ENCODE measurements around the gene SSBP4.

SSBP4 gene

GRCh38 chr19:18431351-18432197 lies 12.4 kb downstream of the SSBP4 start:
- TF ChIP-seq, protein P1, sequence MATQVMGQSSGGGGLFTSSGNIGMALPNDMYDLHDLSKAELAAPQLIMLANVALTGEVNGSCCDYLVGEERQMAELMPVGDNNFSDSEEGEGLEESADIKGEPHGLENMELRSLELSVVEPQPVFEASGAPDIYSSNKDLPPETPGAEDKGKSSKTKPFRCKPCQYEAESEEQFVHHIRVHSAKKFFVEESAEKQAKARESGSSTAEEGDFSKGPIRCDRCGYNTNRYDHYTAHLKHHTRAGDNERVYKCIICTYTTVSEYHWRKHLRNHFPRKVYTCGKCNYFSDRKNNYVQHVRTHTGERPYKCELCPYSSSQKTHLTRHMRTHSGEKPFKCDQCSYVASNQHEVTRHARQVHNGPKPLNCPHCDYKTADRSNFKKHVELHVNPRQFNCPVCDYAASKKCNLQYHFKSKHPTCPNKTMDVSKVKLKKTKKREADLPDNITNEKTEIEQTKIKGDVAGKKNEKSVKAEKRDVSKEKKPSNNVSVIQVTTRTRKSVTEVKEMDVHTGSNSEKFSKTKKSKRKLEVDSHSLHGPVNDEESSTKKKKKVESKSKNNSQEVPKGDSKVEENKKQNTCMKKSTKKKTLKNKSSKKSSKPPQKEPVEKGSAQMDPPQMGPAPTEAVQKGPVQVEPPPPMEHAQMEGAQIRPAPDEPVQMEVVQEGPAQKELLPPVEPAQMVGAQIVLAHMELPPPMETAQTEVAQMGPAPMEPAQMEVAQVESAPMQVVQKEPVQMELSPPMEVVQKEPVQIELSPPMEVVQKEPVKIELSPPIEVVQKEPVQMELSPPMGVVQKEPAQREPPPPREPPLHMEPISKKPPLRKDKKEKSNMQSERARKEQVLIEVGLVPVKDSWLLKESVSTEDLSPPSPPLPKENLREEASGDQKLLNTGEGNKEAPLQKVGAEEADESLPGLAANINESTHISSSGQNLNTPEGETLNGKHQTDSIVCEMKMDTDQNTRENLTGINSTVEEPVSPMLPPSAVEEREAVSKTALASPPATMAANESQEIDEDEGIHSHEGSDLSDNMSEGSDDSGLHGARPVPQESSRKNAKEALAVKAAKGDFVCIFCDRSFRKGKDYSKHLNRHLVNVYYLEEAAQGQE (IDR thresholded peaks at IDR 0.05; ENCODE audit: insufficient read depth in 1 of 2, low read depth in 2 of 2, low read length in 2 of 2): no peak
- TF ChIP-seq FOXP2 (optimal IDR thresholded peaks at IDR 0.05; ENCODE audit: borderline replicate concordance, extremely low read depth, extremely low read length, insufficient read depth): no peak
- no peak for TF ChIP-seq TAF1 (IDR thresholded peaks at IDR 0.05; ENCODE audit: borderline replicate concordance, insufficient read depth, low read length)
- TF ChIP-seq POLR2AphosphoS5 (IDR thresholded peaks at IDR 0.05; ENCODE audit: low read depth, low read length): no peak

GRCh38 chr19:18432275-18433014 lies 13.2 kb downstream of the SSBP4 start:
- no peak for TF ChIP-seq TAF1 (IDR thresholded peaks at IDR 0.05; ENCODE audit: borderline replicate concordance, insufficient read depth, low read length)

- TF ChIP-seq POLR2AphosphoS5 (IDR thresholded peaks at IDR 0.05; ENCODE audit: low read depth, low read length) (peak; percentile 31; the same call in 1 of the 2 replicates), SIN3A (IDR thresholded peaks at IDR 0.05; ENCODE audit: borderline replicate concordance, insufficient read depth, low read length) (no peak)
These were observed 14.0 kb downstream of the SSBP4 start for GRCh38 chr19:18433015-18433691.

- TF ChIP-seq TAF1 (IDR thresholded peaks at IDR 0.05; ENCODE audit: borderline replicate concordance, insufficient read depth, low read length): no peak
- no peak; the same call in 1 of the 2 replicates for TF ChIP-seq POLR2AphosphoS5 (IDR thresholded peaks at IDR 0.05; ENCODE audit: low read depth, low read length)
- TF ChIP-seq, protein P1 (IDR thresholded peaks at IDR 0.05; ENCODE audit: insufficient read depth in 1 of 2, low read depth in 2 of 2, low read length in 2 of 2): no peak
- TF ChIP-seq SIN3A (IDR thresholded peaks at IDR 0.05; ENCODE audit: borderline replicate concordance, insufficient read depth, low read length): no peak
- TF ChIP-seq FOXP2 (optimal IDR thresholded peaks at IDR 0.05; ENCODE audit: borderline replicate concordance, extremely low read depth, extremely low read length, insufficient read depth): no peak
These were observed 14.7 kb downstream of the SSBP4 start for GRCh38 chr19:18433735-18434398.

DNA sequence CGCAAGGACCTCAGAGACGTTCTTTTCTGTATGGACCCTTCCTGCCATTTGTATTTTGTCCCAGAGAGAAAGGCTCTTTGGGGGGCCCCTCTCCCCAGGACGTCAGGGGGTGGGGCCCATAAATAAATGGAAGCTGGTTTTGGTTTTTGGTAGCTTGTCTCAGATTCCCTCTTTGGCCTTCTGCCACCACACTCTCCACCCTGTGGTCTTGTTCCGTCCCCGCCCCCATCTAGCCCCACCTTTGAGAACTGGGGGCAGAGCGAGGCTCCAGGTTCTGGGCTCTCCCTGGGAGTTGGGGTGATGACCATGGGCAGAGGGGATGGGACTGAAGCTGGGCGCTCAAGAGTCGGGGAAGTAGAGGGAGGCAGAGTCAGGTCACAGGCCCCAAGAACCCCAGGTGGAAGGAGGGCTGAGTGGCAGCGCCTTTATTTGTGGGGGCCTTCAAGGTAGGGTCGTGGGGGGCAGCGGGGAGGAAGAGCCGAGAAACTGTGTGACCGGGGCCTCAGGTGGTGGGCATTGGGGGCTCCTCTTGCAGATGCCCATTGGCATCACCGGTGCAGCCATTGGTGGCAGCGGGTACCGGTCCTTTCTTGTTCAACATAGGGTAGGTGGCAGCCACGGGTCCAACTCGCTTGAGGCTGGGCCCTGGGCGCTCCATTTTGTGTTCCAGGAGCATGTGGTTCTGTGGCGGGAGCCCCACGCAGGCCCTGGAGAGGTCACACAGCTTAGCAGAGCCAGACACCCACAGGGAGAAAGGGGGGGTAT lies 15.4 kb downstream of the SSBP4 start:
- TF ChIP-seq POLR2AphosphoS5 (IDR thresholded peaks at IDR 0.05; ENCODE audit: low read depth, low read length) (no peak), TAF1 (IDR thresholded peaks at IDR 0.05; ENCODE audit: borderline replicate concordance, insufficient read depth, low read length) (no peak), SIN3A (IDR thresholded peaks at IDR 0.05; ENCODE audit: borderline replicate concordance, insufficient read depth, low read length) (no peak), FOXP2 (optimal IDR thresholded peaks at IDR 0.05; ENCODE audit: borderline replicate concordance, extremely low read depth, extremely low read length, insufficient read depth) (no peak)
- TF ChIP-seq, protein P1 (IDR thresholded peaks at IDR 0.05; ENCODE audit: insufficient read depth in 1 of 2, low read depth in 2 of 2, low read length in 2 of 2): no peak

Data from PFSK-1 (cell line).